Caco-2 (cell line): ENCODE results near the gene LIMA1. TPM values are rescaled to one million over a fixed set of nuclear protein-coding genes. Genes with fewer than 3 reads are reported as not detected.
"Not testable (repeated sequence)": the region's sequence is repeated elsewhere in the genome, so short reads cannot be mapped to it uniquely, and the experiment has no call there.

ENCODE experiments used
- BruUV-seq: library from RNA; stranded (reverse); fragments of 400-500 nt; replicated peaks from 2 replicates; lab custom pipeline; 2021; lab: Mats Ljungman, UMichigan
- CTCF ChIA-PET: fragments of 300-600 bp; sonication (Branson Sonifier 250); formaldehyde crosslinking; loops from one replicate; lab custom pipeline; 2022; ENCODE audit warnings: antibody characterized with exemption; lab: Charles Lee
- POLR2A ChIA-PET: fragments of 300-600 bp; sonication (Branson Sonifier 250); formaldehyde crosslinking; loops from one replicate; lab custom pipeline; 2022; ENCODE audit warnings: antibody characterized with exemption; lab: Charles Lee
- DNase-seq, 2 experiments: peaks; one replicate each; pipeline versions ENCODE4 v3.0.0 to v3.0.0-alpha.2; 2020 to 2022
- H3K27me3 ChIP-seq: replicated peaks from 2 replicates; pipeline ENCODE4 v1.6.0; 2011; ENCODE audit warnings: low read length; ENCODE audit not compliant: control insufficient read depth, insufficient read depth
- H3K36me3 ChIP-seq: 2 replicates; pipeline ENCODE4 v1.5.1; 2011; ENCODE audit warnings: low read length; ENCODE audit not compliant: control insufficient read depth, insufficient read depth
- H3K4me1 ChIP-seq: fragments of 250-450 bp; sonication (Bioruptor Pico); 2 replicates; pipeline ENCODE4 v1.5.1; 2020; ENCODE audit warnings: mild to moderate bottlenecking
- H3K4me3 ChIP-seq: 2 replicates; pipeline ENCODE4 v1.5.1; 2011; ENCODE audit warnings: low read depth, mild to moderate bottlenecking, control low read depth, low read length
- H3K9me3 ChIP-seq: fragments of 250-450 bp; sonication (Bioruptor Pico); 2 replicates; pipeline ENCODE4 v1.5.1; 2020; ENCODE audit warnings: mild to moderate bottlenecking, moderate library complexity
- H3K27ac Mint-ChIP-seq: one replicate; pipeline ENCODE4 v1.8.0; 2022; ENCODE audit warnings: mixed read lengths; ENCODE audit not compliant: unreplicated experiment
- H3K27me3 Mint-ChIP-seq: one replicate; pipeline ENCODE4 v1.8.0; 2022; ENCODE audit warnings: mixed read lengths; ENCODE audit not compliant: insufficient read depth, unreplicated experiment
- H3K36me3 Mint-ChIP-seq: one replicate; pipeline ENCODE4 v1.8.0; 2022; ENCODE audit warnings: mild to moderate bottlenecking, mixed read lengths; ENCODE audit not compliant: insufficient read depth, unreplicated experiment
- H3K4me1 Mint-ChIP-seq: one replicate; pipeline ENCODE4 v1.8.0; 2022; ENCODE audit warnings: low read depth, mixed read lengths; ENCODE audit not compliant: unreplicated experiment
- H3K4me3 Mint-ChIP-seq: one replicate; pipeline ENCODE4 v1.8.0; 2022; ENCODE audit warnings: mild to moderate bottlenecking, moderate library complexity, mixed read lengths; ENCODE audit not compliant: unreplicated experiment
- H3K9me3 Mint-ChIP-seq: one replicate; pipeline ENCODE4 v1.8.0; 2022; ENCODE audit warnings: mixed read lengths; ENCODE audit not compliant: unreplicated experiment
- intact Hi-C: fragments of 100-400 bp; cut with micrococcal nuclease; formaldehyde crosslinking; loops from one replicate; pipeline ENCODE4 v1.10.0; 2022; ENCODE audit not compliant: unreplicated experiment
- total RNA-seq: library from RNA; stranded (reverse); gene quantifications from 2 replicates; pipeline ENCODE4 v1.2.3, GENCODE V29; 2022
- TF ChIP-seq, protein P1 (sequence below), 2 experiments: fragments of 200-600 bp in 1 of 2; IDR thresholded peaks; 1 replicate in 1 of 2; 2 replicates in 1 of 2; pipeline versions ENCODE4 v1.5.1 to v1.8.0; 2011 to 2022; ENCODE audit warnings: antibody characterized with exemption in 1 of 2, control low read depth in 1 of 2, inconsistent platforms in 1 of 2, low read depth in 1 of 2, low read length in 1 of 2, mild to moderate bottlenecking in 1 of 2, moderate library complexity in 1 of 2; ENCODE audit not compliant: insufficient read depth in 1 of 2, severe bottlenecking in 1 of 2, unreplicated experiment in 1 of 2

The LIMA1 gene
- total RNA-seq, 1 experiment from 2014 or later = 50.3 TPM

DNA sequence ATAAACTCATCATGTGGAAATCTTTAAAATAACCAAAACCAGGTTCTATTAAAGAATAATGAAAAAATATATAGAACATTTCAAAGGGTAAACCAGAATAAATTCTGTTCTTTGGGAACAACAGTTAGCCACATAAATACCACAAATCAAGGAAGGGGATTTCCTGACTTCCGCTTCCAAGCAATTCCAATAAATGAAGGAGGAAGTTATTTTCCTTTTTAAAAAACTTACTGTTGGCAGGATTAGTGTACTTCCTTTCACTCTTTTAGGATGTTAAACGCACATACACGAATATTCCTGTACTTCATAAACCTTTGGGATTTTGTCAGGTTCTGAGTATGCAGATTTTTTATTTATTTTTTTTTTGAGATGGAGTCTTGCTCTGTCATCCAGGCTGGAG, 13.7 kb upstream of the LIMA1 start:
- Mint-ChIP-seq H3K27me3 (no peaks in the 10 kb centered on the region), H3K9me3 (peaks cover 1% of the 10 kb centered on the region), H3K27ac (peak overlapping the region; percentile 14), H3K4me1 (peaks cover 15% of the 10 kb centered on the region), H3K4me3 (no peak overlapping the region), H3K36me3 (no peaks in the 10 kb centered on the region)
- Histone ChIP-seq H3K36me3 (no peaks in the 10 kb centered on the region), H3K4me3 (no peak overlapping the region), H3K9me3 (peaks cover 3% of the 10 kb centered on the region; the same call in 1 of the 2 replicates), H3K4me1 (peaks cover 13% of the 10 kb centered on the region), H3K27me3 (no peaks in the 10 kb centered on the region)
- POLR2A ChIA-PET = no interaction called here
- no TSS peak for BruUV-seq
- DNase-seq = no peak
- TF ChIP-seq, protein P1, sequence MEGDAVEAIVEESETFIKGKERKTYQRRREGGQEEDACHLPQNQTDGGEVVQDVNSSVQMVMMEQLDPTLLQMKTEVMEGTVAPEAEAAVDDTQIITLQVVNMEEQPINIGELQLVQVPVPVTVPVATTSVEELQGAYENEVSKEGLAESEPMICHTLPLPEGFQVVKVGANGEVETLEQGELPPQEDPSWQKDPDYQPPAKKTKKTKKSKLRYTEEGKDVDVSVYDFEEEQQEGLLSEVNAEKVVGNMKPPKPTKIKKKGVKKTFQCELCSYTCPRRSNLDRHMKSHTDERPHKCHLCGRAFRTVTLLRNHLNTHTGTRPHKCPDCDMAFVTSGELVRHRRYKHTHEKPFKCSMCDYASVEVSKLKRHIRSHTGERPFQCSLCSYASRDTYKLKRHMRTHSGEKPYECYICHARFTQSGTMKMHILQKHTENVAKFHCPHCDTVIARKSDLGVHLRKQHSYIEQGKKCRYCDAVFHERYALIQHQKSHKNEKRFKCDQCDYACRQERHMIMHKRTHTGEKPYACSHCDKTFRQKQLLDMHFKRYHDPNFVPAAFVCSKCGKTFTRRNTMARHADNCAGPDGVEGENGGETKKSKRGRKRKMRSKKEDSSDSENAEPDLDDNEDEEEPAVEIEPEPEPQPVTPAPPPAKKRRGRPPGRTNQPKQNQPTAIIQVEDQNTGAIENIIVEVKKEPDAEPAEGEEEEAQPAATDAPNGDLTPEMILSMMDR (IDR thresholded peaks at IDR 0.05; ENCODE audit: insufficient read depth in 1 of 2, low read depth in 1 of 2, low read length in 1 of 2, severe bottlenecking in 1 of 2, unreplicated experiment in 1 of 2) = no peak
- CTCF ChIA-PET = interaction anchor here (0.6 to 0.7 kb wide), 2 partner anchors 11 to 185 kb away, joined by 4 read pairs; partner anchors contain the start of gene COX14
- intact Hi-C loops = no loop called here

GRCh38 chr12:50296554-50296953, 13.2 kb upstream of the LIMA1 start:
- intact Hi-C loops = no loop called here
- DNase-seq = no peak
- H3K9me3 Mint-ChIP-seq = peaks cover 6% of the 10 kb centered on the region
- CTCF ChIA-PET = interaction anchor here (0.6 kb wide), 1 partner anchor 10 kb away, joined by 4 read pairs; no protein-coding TSS in a partner anchor
- TF ChIP-seq, protein P1 (IDR thresholded peaks at IDR 0.05; ENCODE audit: insufficient read depth in 1 of 2, low read depth in 1 of 2, low read length in 1 of 2, severe bottlenecking in 1 of 2, unreplicated experiment in 1 of 2) = no peak
- H3K9me3 ChIP-seq = peaks cover 8% of the 10 kb centered on the region; the same call in 1 of the 2 replicates
- no peaks in the 10 kb centered on the region for H3K27me3 Mint-ChIP-seq
- H3K36me3 ChIP-seq = no peaks in the 10 kb centered on the region
- POLR2A ChIA-PET = no interaction called here
- no peak overlapping the region for H3K27ac Mint-ChIP-seq
- no peak overlapping the region for H3K4me3 Mint-ChIP-seq
- H3K36me3 Mint-ChIP-seq = peaks cover 3% of the 10 kb centered on the region
- H3K4me1 Mint-ChIP-seq = peaks cover 15% of the 10 kb centered on the region
- no TSS peak for BruUV-seq
- no peaks in the 10 kb centered on the region for H3K27me3 ChIP-seq
- H3K4me3 ChIP-seq = no peak overlapping the region
- peaks cover 13% of the 10 kb centered on the region for H3K4me1 ChIP-seq

DNA sequence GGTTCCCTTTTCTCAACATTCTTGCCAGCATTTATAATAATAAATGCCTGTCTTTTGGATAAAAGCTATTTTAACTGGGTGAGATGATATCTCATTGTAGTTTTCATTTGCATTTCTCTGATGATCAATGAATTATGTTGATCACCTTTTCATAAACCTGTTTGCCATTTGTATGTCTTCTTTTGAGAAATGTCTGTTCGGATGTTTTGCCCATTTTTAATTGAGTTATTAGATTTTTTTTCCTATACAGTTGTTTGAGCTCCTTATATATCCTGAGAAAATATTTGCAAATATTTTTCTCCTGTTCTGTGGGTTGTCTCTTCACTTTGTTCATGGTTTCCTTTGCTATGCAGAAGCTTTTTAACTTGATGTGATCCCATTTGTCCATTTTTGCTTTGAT, 8.1 kb upstream of the LIMA1 start:
- H3K4me1 Mint-ChIP-seq = no peaks in the 10 kb centered on the region
- no TSS peak for BruUV-seq
- TF ChIP-seq, protein P1 (IDR thresholded peaks at IDR 0.05; ENCODE audit: insufficient read depth in 1 of 2, low read depth in 1 of 2, low read length in 1 of 2, severe bottlenecking in 1 of 2, unreplicated experiment in 1 of 2) = no peak
- no peaks in the 10 kb centered on the region; the same call in 1 of the 2 replicates for H3K36me3 ChIP-seq
- H3K36me3 Mint-ChIP-seq = peaks cover 6% of the 10 kb centered on the region
- no peaks in the 10 kb centered on the region for H3K27me3 Mint-ChIP-seq
- H3K27ac Mint-ChIP-seq = no peak overlapping the region
- H3K27me3 ChIP-seq = no peaks in the 10 kb centered on the region
- DNase-seq = no peak
- intact Hi-C loops = no loop called here
- CTCF ChIA-PET = no interaction called here
- H3K9me3 Mint-ChIP-seq = peaks cover 16% of the 10 kb centered on the region
- H3K9me3 ChIP-seq = peaks cover 13% of the 10 kb centered on the region; the same call in 1 of the 2 replicates
- no peak overlapping the region for H3K4me3 ChIP-seq
- no peak overlapping the region for H3K4me3 Mint-ChIP-seq
- POLR2A ChIA-PET = no interaction called here
- no peaks in the 10 kb centered on the region for H3K4me1 ChIP-seq

GRCh38 chr12:50290692-50291091, 7.4 kb upstream of the LIMA1 start:
- H3K4me1 ChIP-seq, POLR2A ChIA-PET, BruUV-seq, H3K4me1 Mint-ChIP-seq, DNase-seq, H3K27me3 Mint-ChIP-seq, H3K27ac Mint-ChIP-seq, H3K27me3 ChIP-seq, H3K36me3 ChIP-seq, H3K4me3 ChIP-seq, H3K36me3 Mint-ChIP-seq, CTCF ChIA-PET, H3K4me3 Mint-ChIP-seq, intact Hi-C loops: not testable (repeated sequence)
- H3K9me3 Mint-ChIP-seq = peaks cover 16% of the 10 kb centered on the region
- peaks cover 13% of the 10 kb centered on the region; the same call in 1 of the 2 replicates for H3K9me3 ChIP-seq
